PC-9 (cell line): Measurements from ENCODE around the gene DSG1. TPM values are rescaled to one million over a fixed set of nuclear protein-coding genes. Genes with fewer than 3 reads are reported as not detected.
"Not testable (repeated sequence)": the region's sequence is repeated elsewhere in the genome, so short reads cannot be mapped to it uniquely, and the experiment has no call there.

Source experiments
- BruUV-seq: library from RNA; stranded (reverse); fragments of 400-500 nt; replicated peaks from 2 replicates; lab custom pipeline; 2021; lab: Mats Ljungman, UMichigan
- CTCF ChIA-PET: fragments of 300-600 bp; sonication (Branson Sonifier 250); formaldehyde crosslinking; loops from one replicate; lab custom pipeline; 2022; ENCODE audit warnings: antibody characterized with exemption; lab: Charles Lee
- POLR2A ChIA-PET: fragments of 300-600 bp; sonication (Branson Sonifier 250); formaldehyde crosslinking; loops from one replicate; lab custom pipeline; 2022; ENCODE audit warnings: antibody characterized with exemption; ENCODE audit not compliant: unreplicated experiment; lab: Charles Lee
- DNase-seq, 2 experiments: peaks; one replicate each; pipeline versions ENCODE4 v3.0.0 to v3.0.0-alpha.2; 2015 to 2022; ENCODE audit warnings: mixed read lengths in 1 of 2
- H2AFZ ChIP-seq: fragments of 200-600 bp; sonication (generic); 2 replicates; pipeline ENCODE4 v1.8.1; 2017; ENCODE audit warnings: antibody characterized with exemption
- H3F3A ChIP-seq: fragments of 200-600 bp; sonication (generic); 2 replicates; pipeline ENCODE4 v1.8.1; 2017; ENCODE audit warnings: antibody characterized with exemption, mild to moderate bottlenecking, low read depth; ENCODE audit not compliant: insufficient read depth
- H3K27ac ChIP-seq: fragments of 200-600 bp; sonication (generic); 2 replicates; pipeline ENCODE4 v1.6.1; 2016; ENCODE audit warnings: mixed run types
- H3K27me3 ChIP-seq: fragments of 200-600 bp; sonication (generic); 2 replicates; pipeline ENCODE4 v1.6.1; 2016; ENCODE audit warnings: low read depth, mixed run types; ENCODE audit not compliant: insufficient read depth
- H3K36me3 ChIP-seq: fragments of 200-600 bp; sonication (generic); 2 replicates; pipeline ENCODE4 v1.6.1; 2016; ENCODE audit warnings: low read depth, mixed run types
- H3K4me1 ChIP-seq: fragments of 200-600 bp; sonication (generic); replicated peaks from 2 replicates; pipeline ENCODE4 v1.6.1; 2016; ENCODE audit warnings: mixed run types; ENCODE audit not compliant: insufficient read depth
- H3K4me2 ChIP-seq: fragments of 200-600 bp; sonication (generic); 2 replicates; pipeline ENCODE4 v1.6.1; 2017; ENCODE audit warnings: mixed run types
- H3K4me3 ChIP-seq: fragments of 200-600 bp; sonication (generic); 2 replicates; pipeline ENCODE4 v1.6.1; 2016; ENCODE audit warnings: mixed run types
- H3K79me2 ChIP-seq: fragments of 200-600 bp; sonication (generic); 2 replicates; pipeline ENCODE4 v1.6.1; 2017; ENCODE audit warnings: low read depth, mixed run types
- H3K9me2 ChIP-seq: fragments of 200-600 bp; sonication (generic); 2 replicates; pipeline ENCODE4 v1.8.1; 2017; ENCODE audit warnings: mild to moderate bottlenecking; ENCODE audit not compliant: insufficient read depth
- H3K9me3 ChIP-seq: fragments of 200-600 bp; sonication (generic); 2 replicates; pipeline ENCODE4 v1.8.1; 2016; ENCODE audit warnings: low read depth; ENCODE audit not compliant: insufficient read depth
- H4K20me1 ChIP-seq: fragments of 200-600 bp; sonication (generic); 2 replicates; pipeline ENCODE4 v1.8.1; 2017; ENCODE audit not compliant: insufficient read depth
- CTCF ChIP-seq: fragments of 200-600 bp; sonication (generic); conservative IDR thresholded peaks from 2 replicates; pipeline ENCODE4 v1.6.1; 2017; ENCODE audit warnings: mixed run types, antibody characterized with exemption, mild to moderate bottlenecking, moderate library complexity
- EZH2 ChIP-seq: fragments of 200-600 bp; sonication (generic); IDR thresholded peaks from 2 replicates; pipeline ENCODE4 v1.8.0; 2017; ENCODE audit warnings: antibody characterized with exemption, low read depth
- intact Hi-C: fragments of 100-400 bp; cut with micrococcal nuclease; formaldehyde crosslinking; loops from one replicate; pipeline ENCODE4 v1.10.0; 2022; ENCODE audit not compliant: unreplicated experiment
- total RNA-seq: library from RNA; stranded (reverse); gene quantifications from 2 replicates; pipeline ENCODE4 v1.2.3, GENCODE V29; 2021

DSG1 gene
- total RNA-seq, 1 experiment from 2014 or later: not detected

GRCh38 chr18:31325051-31325450, 7.1 kb downstream of the DSG1 start:
- TF ChIP-seq EZH2 (no peak), CTCF (no peak)
- Histone ChIP-seq H3K4me3 (no peak overlapping the region), H2AFZ (no peak overlapping the region), H3F3A (no peaks in the 10 kb centered on the region), H3K9me3 (no peaks in the 10 kb centered on the region), H3K27ac (no peak overlapping the region), H4K20me1 (no peaks in the 10 kb centered on the region), H3K27me3 (no peaks in the 10 kb centered on the region), H3K9me2 (no peaks in the 10 kb centered on the region), H3K4me2 (no peak overlapping the region), H3K36me3 (no peaks in the 10 kb centered on the region), H3K4me1 (no peaks in the 10 kb centered on the region), H3K79me2 (no peaks in the 10 kb centered on the region)
- intact Hi-C loops: no loop called here
- no peak for DNase-seq
- POLR2A ChIA-PET: no interaction called here
- CTCF ChIA-PET: no interaction called here
- no TSS peak for BruUV-seq

GRCh38 chr18:31329787-31330438, 12.0 kb downstream of the DSG1 start:
- Histone ChIP-seq H3K9me3 (no peaks in the 10 kb centered on the region), H3K36me3 (no peaks in the 10 kb centered on the region), H3F3A (no peaks in the 10 kb centered on the region), H3K27ac (no peak overlapping the region), H3K27me3 (no peaks in the 10 kb centered on the region), H3K4me1 (no peaks in the 10 kb centered on the region), H3K79me2 (no peaks in the 10 kb centered on the region), H3K9me2 (no peaks in the 10 kb centered on the region), H3K4me3 (no peak overlapping the region), H4K20me1 (no peaks in the 10 kb centered on the region), H2AFZ (no peak overlapping the region), H3K4me2 (no peak overlapping the region)
- BruUV-seq: no TSS peak
- TF ChIP-seq EZH2 (no peak), CTCF (no peak)
- POLR2A ChIA-PET: no interaction called here
- CTCF ChIA-PET: no interaction called here
- intact Hi-C loops: no loop called here
- no peak for DNase-seq

GRCh38 chr18:31343454-31343853, 25.5 kb downstream of the DSG1 start:
- H4K20me1 ChIP-seq: no peaks in the 10 kb centered on the region
- no peak for TF ChIP-seq CTCF
- TF ChIP-seq EZH2: no peak
- H2AFZ ChIP-seq: peak overlapping the region; percentile 68; the same call in 1 of the 2 replicates
- no peaks in the 10 kb centered on the region for H3K9me3 ChIP-seq
- intact Hi-C loops: no loop called here
- no peaks in the 10 kb centered on the region for H3K36me3 ChIP-seq
- no peak overlapping the region for H3K4me3 ChIP-seq
- DNase-seq: no peak
- H3K79me2 ChIP-seq: no peaks in the 10 kb centered on the region
- ChIA-PET CTCF (no interaction called here), POLR2A (no interaction called here)
- H3F3A ChIP-seq: no peaks in the 10 kb centered on the region
- H3K4me1 ChIP-seq: no peaks in the 10 kb centered on the region
- BruUV-seq: no TSS peak
- no peak overlapping the region for H3K27ac ChIP-seq
- H3K9me2 ChIP-seq: no peaks in the 10 kb centered on the region
- H3K27me3 ChIP-seq: no peaks in the 10 kb centered on the region
- H3K4me2 ChIP-seq: no peak overlapping the region

GRCh38 chr18:31353336-31353735, 35.4 kb downstream of the DSG1 start:
- CTCF ChIA-PET, H3F3A ChIP-seq, POLR2A ChIA-PET, H3K4me3 ChIP-seq, H3K9me2 ChIP-seq, intact Hi-C loops, H3K79me2 ChIP-seq, H3K27me3 ChIP-seq, H3K36me3 ChIP-seq, H3K27ac ChIP-seq, H3K4me1 ChIP-seq, H4K20me1 ChIP-seq, H3K4me2 ChIP-seq, DNase-seq, BruUV-seq, H3K9me3 ChIP-seq, H2AFZ ChIP-seq: not testable (repeated sequence)
